Activated gamma-delta T cell (primary cell): ENCODE measurements around the gene KHDC4.
A peak's percentile ranks its signal among the peaks of the same experiment; 100 is the strongest.

Experiments
- DNase-seq: peaks from one replicate; lab custom pipeline; 2025; lab: John Stamatoyannopoulos, UW
- total RNA-seq, 2 donors: gene quantifications; one replicate each; lab custom pipeline; 2026; lab: John Stamatoyannopoulos, UW

The KHDC4 gene
- 120 to 142 reads per million in 2 donors for total RNA-seq

DNA sequence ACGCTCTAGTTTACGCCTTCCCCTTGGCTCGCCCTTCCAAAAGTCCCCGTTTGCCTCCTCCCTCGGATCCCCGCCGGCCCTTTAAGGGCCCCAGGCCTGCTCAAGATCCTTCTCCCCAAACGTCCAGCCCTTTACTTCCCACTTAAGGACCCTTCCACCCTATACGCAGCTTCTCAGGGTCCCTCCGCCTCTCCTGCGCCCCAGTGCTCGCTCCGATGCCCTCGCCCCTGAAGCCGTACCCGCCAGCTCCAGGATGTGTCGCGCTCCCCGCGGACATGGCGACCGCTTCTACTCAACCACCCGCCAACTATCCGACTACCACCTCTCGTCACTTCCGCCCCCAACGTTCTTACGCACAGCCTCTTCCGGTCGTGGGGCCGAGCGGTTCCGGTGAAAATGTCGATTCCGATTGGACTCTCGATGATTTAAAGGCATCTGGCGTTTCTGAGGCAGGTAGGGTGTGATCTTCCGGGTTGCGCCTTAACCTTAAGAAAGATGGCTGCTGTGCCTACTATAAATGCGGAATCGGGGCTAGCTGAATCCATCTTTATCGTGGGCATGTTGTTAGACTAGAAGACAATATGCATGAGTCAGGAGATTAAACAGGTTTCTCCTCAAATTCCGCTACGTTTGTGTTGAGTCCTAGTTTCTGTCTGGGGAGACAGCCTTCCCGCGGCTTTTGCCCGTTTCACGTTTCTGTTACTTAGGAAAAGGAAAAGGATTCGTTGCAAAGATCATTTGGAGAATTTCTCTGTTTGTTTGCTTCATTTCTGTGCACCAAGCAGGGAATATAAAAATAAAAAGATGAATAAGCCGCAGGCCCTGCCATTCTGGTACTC lies at the start of gene KHDC4:
TSS of gene KHDC4 (minus strand) at position 317 of the 839 bp plus-strand sequence. CDS start at position 277, 40 bp downstream.
- DNase-seq, result peak; percentile 71

DNA sequence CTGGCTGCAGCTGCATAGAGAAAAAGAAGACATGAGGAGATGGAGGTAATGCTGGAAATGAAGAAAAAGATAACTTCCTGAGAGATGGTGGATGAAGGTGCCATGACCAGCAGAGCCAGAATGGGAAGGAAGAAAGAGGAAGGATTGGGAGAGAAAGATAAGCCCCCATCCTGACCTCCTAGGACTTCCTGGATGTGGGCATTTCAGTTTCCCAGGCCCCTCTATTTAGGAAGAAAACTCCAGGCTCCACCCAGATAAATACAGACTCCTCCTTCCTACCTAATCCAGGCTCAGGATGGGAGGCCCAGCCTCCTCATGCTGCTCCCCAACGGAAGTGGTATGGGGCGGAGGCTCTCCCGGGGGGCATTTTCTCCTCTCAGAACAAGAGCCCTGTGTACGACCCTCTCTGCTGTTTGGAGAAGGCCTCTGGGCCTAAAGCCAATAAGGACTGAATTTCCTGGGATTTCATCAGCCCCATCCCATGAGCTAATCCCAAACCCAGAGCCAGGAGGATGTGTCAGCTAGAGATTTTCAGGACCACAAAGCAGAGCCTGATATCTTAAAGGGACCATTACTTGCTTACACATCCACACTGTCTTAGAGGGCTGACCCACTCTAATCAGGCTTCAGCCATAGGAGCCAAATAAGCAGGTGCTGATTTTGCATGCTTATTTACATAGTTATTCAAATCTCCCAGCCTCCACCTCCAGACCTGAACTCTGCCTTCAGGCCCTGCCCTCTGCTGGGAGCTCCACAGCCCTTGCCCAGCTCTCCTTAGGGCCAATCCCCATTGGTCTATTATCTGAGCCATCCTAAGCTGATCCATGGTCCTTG lies 49.2 kb upstream of the KHDC4 start:
- DNase-seq, result no peak

DNA sequence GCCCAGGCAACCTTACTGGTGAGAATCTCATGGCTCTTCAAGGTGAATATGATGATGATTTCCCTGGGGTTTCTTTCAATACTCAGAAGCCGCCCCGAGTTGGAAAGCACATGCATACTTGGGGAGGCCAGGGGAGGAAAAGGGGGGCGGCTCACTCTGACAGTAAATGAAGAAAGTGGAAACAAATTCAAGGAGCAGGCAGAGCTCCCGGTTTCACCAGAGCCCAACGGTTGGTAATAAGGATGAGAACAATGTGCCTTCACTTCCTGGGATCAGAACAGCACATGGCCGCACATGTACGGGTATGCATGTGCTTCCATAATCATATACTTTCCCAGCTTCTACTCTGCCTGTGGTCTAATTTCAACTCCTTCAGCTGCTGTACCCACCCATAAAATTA lies 47.9 kb upstream of the KHDC4 start:
- DNase-seq, result no peak

DNA sequence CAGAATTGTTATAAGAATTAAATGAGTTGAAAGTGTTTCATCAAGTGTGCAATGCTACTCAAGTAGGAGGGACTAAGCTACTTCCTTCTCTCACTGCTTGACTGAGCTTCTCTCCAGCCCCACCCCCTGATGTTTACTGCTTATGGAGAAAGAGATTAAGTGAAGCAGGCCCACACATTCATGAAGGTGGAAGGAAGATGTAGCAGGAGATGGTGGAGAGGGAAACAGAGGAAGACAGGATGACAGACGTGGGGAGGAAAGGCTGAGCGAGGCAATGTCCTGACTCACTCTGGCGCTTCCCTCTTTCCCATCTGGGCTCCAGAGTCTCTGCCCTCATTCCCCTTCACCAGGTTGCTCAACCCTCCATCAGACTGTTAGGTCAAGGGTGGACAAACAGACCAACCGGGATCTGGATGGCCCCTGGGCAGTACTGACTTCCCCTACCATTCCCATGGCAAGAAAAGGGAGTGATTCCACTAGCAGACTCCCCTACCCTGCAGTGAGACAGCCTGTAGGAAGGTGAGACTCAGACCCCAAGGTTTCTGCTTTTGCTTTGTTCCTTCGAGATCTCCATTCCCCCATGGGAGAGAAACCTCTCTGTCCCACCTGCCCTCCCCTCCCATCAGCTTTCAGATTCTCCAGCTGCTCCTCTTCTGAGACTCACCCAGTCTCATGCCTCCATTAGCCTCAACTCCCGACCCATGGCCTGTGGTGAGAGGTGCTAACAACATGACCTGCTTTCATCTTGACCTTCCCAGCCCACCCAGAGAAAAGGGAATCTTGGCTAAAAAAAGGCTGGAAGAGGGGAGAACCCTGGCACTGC lies 47.3 kb upstream of the KHDC4 start:
- DNase-seq, result no peak

DNA sequence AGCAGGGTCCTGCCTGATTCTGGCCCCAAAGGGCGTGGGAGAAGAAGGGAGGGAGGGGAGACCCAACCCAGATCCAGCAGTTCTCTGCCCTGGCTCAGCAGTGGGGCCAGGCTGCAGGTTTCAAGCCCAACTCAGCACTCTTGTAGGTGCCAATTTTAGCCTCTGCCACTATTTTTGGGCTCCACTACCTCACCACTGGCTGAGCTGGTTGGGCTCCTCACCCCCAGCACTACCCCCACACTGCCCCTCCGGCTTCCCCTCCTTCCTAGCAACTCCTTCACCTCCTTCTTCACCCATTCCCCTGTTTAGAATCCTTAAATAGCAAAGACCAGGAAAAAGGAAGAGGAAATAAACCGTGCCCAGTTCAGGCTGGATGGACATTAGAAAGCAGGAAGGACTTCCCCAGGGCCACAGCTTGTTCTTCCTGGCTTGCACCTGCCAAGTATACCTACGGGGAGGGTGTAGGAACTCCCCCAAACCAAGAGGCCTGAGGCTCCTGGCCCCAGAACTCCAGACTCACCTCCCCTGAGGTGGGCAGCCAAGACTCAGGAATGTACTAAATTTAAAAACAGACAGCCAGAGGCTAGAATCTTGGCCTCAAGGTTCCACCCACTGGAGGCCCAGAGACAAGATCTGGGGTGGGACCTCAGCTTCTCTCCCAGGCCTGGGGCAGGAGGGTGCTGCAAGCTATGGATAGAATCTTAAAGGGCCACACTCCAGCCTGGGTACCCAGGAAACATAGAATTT lies 45.6 kb upstream of the KHDC4 start:
- DNase-seq, result no peak

DNA sequence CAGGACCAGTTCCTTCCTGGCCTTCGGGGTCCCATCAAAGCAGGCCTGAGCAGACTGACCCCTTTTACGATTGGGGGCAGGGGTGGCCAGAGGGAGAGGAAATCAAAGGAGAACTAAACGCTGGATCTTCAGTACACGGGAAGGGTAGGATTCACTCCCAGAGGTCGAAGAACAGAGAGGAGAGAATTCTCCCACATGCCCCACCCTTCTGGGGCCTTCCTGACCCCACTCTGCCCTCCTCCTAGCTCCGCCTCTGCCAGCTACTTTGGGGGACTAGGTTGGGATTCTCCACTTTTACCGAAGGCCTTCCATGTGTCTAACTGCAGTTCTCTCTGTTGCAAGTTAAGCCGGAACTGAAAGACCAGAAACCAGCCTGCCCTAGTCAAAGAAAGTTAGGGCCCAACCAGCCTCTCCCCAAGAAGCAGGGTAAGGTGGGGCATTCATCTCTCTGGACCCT lies 44.8 kb upstream of the KHDC4 start:
- no peak for DNase-seq

DNA sequence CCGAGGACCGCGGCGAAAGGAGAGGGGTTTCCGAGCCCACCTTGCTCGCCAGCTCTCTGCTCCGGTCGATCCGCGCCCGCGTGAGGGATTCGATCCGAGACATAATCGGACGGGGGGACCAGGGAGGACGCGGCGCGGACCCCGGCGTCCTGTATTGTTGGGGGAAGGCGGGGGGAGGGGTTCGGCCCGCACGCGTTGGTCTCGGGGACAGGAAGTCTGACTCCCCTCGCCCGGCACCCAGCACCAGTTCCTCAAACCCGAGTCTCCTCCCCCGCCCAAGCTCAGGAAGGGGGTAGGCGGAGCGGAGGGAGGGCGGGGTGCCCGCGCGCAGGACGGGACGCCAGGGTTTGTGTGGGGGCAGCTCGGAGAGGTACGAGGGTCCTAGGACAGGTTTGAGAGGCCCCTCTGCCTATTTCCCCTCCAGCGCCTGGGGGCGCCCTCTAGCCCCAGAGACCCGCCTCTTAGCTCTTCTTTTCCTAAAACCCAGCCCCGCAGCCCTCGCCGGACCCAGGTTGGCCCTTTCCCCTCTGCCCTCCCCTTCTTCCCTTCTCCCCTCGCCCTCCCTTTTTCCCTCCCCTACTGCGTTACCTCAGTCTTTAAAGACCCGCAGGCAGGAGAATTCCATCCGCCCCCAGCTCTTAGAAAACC lies 44.2 kb upstream of the KHDC4 start, which contains the start of gene ARHGEF2:
TSS of gene ARHGEF2 (minus strand) at position 223 of the 648 bp plus-strand sequence. CDS start at position 103, 120 bp downstream.
- DNase-seq, result peak; percentile 55

DNA sequence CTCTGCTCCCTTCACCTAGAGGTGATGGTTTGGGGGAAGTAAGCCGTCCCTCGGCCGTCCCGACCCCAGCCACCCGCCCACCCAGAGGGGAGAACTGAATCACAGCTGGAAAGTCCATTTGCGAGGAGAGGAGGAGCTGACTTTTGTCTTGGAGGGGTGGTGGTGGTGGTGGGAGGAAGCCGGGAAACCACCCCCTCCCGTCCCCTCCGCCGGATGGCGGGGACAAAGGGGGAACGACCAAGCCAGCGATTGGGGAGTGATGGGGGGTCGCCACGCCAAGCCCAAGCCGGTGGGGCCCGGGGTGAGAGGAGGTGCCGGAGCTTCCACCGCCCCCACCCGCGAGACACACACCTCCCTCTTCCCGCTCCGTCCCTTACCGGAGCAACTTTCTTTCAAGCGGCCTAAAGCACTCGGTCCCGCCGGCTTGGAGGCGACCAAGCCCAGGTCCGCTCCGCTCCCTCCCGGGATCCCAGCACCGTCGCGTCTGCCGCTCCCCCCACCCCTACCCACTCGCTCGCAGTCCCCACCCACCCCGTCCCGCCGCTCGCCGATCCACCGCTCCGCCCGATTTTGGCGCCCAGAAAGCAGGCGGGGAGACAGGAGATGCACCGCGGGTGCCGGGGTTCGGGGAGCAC lies 43.6 kb upstream of the KHDC4 start:
- peak; percentile 50 for DNase-seq

DNA sequence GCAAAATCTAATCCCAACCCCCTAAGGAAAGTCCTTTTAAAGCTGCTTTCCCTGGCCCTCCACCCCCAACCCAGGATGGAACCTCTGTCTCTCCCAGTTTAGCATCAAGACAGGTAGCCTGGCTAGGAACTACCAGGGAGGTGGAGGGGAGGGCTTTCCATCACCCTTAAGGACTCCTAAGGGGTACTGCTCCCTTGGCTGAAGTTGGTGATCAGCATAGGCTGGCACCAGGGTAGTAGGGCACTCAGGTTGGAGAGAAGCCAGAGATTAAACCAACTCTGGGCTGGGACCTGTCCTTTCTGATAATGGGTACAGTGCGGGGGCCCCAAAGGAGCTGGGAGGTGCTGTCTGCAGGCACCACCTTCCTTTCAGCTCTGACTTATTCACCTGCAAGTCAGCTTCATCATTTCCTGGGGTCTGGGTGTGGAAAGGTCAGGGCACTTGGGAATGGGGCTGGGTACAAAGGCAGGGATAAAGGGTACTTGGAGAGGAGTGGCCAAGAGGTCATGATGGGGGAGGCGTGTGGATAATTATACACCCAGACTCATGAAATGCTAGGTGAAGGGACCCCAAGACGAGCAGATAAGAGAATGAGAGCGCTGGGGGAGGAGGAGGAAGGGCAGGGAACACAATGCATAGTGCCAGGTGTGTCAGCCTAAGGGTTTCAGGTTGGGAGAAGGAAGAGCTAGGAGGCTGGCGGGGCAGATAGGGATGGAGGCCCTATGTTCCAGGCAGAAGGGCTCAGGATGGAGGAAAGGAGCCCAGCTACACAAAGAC lies 42.9 kb upstream of the KHDC4 start:
- no peak for DNase-seq

DNA sequence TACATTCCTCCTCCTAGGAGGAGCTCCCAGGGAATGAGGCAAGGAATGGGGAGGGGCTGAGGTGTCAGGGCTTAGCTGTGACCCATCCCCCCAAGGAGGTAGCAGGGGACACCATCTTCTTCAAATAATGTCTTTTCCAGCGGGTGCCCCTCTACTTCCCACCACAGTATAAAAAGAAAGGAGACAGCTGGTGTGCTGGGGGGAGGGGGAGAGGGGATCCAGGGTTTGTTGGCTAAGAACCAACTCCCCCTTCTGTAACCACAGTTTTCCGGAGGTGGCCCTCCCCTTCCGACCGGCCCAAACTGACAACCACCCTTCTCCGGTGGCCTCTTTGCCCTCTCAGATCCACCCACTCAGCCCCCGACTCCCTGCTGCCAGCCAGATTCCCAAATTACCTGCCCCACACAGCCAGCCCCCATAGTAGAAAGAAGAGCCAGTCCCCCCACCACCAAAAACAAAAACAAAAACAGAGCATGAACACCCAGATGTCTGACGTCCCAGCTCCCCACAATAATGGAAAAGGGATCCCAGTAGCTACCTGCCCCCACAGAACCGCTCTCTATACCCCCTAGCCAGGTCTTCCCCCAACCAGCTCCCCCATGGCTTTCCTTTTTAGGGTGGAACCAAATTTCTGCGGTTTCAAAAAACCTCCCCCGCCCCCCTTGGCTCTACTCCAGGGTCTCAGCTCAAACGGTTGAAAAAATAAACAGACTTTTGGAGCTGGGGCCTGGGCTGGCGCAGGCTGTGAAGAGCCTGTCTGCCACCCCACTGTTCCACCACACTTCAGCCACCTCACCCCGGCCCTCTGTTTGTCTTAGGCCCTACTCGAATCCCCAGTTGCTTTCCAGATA lies 42.1 kb upstream of the KHDC4 start:
- peak; percentile 23 for DNase-seq

DNA sequence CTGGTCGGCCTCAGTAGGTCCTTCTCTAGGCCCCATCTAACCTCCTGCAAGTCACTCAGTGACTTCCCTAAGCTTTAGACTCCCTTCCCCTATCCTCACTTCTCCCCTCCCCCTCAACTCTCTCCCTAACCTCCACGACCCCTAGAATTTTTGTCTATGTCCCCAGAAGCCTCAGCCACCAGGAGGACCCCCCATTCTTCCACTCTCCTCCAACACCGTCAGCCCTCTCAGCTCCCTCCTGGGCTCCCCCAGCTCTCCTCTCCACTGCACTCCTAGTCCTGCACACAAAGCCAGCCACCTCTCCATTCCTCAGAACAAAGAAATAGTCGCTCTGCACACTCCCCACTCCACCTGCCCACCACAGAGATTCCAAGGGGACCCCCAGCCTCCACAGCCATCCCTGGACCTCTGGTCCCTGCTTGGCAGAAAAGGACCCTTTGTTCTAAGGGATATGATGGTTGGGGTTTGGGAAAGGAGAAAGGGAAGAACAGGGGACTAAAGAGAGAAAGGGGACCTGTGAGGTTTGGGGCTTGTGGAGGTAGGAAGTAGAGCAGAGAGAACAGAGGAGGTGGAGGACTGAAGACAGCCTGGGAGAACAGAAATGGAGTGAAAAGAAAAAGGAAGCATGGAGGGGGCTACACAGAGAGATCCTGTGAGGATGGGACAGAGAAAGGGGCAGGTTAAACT lies 41.3 kb upstream of the KHDC4 start:
- no peak for DNase-seq

DNA sequence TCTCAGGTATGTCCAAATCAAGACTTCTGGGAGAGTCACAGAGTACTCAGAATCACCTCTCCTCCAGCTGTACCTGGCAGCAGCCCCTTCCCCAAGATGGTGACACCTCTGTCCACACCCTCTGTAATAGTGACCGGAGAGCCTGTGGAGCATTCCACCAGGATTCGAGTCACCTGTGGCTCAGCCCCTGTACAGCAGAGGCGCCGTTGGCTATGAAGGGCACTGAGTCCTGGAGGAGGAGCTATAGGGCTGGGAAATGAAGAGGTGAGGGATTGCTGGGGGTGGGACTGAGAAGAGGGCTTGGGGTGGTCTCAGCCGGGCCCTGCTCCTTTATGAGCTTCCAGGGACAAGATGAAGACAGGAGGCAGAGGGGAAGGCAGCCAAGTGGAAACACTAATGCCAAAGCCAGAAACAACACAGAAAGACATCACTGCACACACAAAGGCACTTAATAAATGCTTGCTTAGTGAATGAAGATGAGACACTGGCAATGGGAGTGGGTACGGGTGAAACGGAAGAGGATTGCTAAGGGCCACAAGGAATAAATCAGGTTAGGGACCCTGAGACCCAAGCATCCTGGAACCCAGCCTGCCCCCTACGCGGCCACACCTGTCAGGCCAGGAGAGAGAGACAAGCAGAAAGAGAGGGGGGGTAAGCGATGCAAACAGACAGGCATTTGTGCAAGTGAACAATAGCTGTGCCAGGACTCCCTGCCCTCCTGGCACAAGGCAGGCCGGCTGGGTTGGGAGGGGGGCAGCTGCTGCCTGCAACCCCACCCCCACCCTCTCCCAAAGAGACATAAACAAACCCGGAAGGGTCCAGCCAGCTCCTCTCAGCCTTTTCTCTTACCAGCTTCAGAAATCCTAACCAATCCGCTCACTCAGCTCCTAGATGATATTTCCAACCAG lies 40.2 kb upstream of the KHDC4 start:
- DNase-seq, result no peak

DNA sequence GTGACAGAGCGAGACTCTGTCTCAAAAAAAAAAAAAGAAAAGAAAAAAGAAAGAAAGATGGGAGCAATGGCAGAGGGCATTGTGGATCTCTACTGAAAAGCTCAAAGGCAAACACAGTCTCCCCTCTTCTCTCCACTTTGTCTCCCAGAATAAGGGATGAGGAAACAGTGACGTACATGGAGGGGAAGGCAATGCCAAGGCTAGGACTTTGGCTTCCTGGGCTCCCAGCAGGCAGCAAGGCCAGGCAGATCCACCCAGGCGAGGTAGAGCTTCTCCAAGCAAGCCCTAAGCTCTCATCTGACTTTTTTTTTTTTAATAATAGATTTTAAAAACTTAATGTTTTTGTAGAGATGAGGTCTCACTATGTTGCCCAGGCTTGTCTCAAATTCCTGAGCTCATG lies 39.5 kb upstream of the KHDC4 start:
- DNase-seq, result no peak

DNA sequence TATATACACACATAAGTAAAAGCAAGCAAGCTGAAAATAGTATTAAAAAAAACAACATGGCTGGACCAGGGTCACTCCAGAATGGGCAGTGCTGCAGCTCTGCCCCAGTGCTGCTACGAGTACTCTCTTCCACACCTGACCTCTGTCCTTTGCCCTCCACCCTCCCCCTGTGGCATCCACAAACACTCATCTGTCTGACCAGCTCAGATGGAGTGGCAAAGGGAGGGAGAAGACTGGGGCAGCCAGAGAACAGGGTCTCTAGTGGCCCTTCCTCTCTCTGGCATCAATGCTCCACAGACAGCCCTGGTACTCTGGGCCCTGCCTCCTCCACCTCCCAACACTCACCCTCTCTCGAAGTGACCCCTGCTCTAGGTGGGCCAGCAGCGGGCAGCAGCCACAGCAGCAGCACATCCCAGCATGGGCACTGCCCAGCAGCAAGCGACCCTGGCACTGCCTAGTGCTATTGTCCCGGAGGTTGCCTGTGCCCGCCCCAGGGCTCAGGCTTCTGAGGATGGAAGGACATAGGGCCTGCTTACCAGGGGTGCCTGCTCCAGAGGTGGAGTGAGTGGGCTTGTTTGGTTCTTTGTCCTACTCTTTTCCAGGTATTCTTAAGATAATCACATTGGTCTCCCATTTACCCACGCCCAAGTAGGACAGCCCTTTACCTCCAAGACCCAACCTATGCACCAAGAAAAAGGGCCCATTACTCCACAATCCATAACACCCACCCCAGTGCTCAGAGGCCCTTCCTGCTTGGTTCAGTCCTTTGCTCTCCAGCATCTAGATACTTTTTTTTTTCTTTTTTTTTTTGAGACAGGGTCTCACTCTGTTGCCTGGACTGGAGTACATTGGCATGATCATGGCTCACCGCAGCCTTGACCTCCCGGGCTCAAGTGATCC lies 37.9 kb upstream of the KHDC4 start:
- DNase-seq, result no peak

DNA sequence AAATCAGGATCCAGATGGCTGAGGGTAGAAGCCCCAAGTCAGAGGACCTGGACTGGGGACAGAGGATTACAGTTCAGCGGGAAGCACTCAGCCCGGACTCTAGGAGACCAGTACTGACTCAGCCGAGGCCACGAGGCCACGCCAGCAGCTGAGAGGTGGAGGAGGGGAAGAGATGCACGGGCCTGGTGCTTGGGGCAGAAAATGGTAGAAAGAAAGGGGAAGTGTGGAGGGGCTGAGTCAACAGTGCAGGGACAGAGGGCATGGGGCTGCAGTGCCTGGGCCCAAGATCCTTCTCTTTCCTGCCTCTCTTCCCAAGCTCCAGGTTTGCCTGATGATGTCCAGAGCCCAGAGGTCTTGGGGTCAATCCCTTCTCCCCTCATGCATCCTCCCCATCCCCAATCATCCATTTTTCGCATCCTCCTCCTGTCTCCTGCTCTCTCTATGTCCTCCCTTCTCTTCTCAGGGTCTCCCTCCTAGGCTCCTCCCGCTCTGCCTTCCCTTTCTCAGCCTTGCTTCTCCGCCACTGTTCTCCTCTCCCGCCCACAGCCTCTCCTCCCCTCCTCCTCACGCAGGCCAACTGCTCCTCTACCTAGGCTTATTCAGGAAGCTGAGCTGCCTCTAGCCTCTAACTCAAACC lies 36.4 kb upstream of the KHDC4 start:
- no peak for DNase-seq
